SW480 (cell line): ENCODE results near the gene ZFYVE28.
"Not testable (repeated sequence)": the region's sequence is repeated elsewhere in the genome, so short reads cannot be mapped to it uniquely, and the experiment has no call there.

Experiments
- DNase-seq: peaks from one replicate; pipeline ENCODE4 v3.0.0-alpha.2; 2016; ENCODE audit warnings: low spot score

ZFYVE28 gene

GRCh38 chr4:2446656-2447564 is 28.5 kb upstream of the ZFYVE28 start:
- no peak for DNase-seq

GRCh38 chr4:2445571-2445970 is 27.1 kb upstream of the ZFYVE28 start:
- DNase-seq = no peak

- DNase-seq = no peak
Observed at GRCh38 chr4:2445130-2445529, 26.7 kb upstream of the ZFYVE28 start.

- DNase-seq = no peak
Observed at GRCh38 chr4:2443956-2444740, 25.7 kb upstream of the ZFYVE28 start.

GRCh38 chr4:2443061-2443730 is 24.8 kb upstream of the ZFYVE28 start:
- DNase-seq = no peak

GRCh38 chr4:2442175-2442993 is 23.9 kb upstream of the ZFYVE28 start:
- DNase-seq = no peak

- peak; percentile 75 for DNase-seq
Observed at GRCh38 chr4:2441393-2442174, 23.1 kb upstream of the ZFYVE28 start.

- no peak for DNase-seq
Observed at GRCh38 chr4:2438822-2439718, 20.6 kb upstream of the ZFYVE28 start.

GRCh38 chr4:2437475-2438215 is 19.2 kb upstream of the ZFYVE28 start:
- DNase-seq = no peak

- DNase-seq = no peak
Observed at GRCh38 chr4:2436761-2437474, 18.5 kb upstream of the ZFYVE28 start.

- DNase-seq = peak; percentile 39
Observed at GRCh38 chr4:2436301-2436700, 17.9 kb upstream of the ZFYVE28 start.

GRCh38 chr4:2434420-2434819 is 16.0 kb upstream of the ZFYVE28 start:
- no peak for DNase-seq

- no peak for DNase-seq
Observed at GRCh38 chr4:2433609-2434350, 15.3 kb upstream of the ZFYVE28 start.

GRCh38 chr4:2432991-2433530 is 14.6 kb upstream of the ZFYVE28 start:
- DNase-seq = no peak

GRCh38 chr4:2432004-2432403 is 13.6 kb upstream of the ZFYVE28 start:
- no peak for DNase-seq

- DNase-seq = not testable (repeated sequence)
Observed at GRCh38 chr4:2429945-2430757, 11.7 kb upstream of the ZFYVE28 start.
